Suprapubic skin (tissue), 4 donors: Measurements from ENCODE around the gene CNR1. TPM values are rescaled to one million over a fixed set of nuclear protein-coding genes. Genes with fewer than 3 reads are reported as not detected.

Source experiments
- DNase-seq, 2 donors: peaks; one replicate each; pipeline ENCODE4 v3.0.0-alpha.2; 2019; ENCODE audit warnings: low spot score in 2 of 2
- H3K27ac ChIP-seq: fragments of 200-600 bp; sonication (generic); one replicate; pipeline ENCODE4 v1.5.1; 2019
- H3K27me3 ChIP-seq: fragments of 200-600 bp; sonication (generic); one replicate; pipeline ENCODE4 v1.5.1; 2019
- H3K36me3 ChIP-seq: fragments of 200-600 bp; sonication (generic); one replicate; pipeline ENCODE4 v1.5.1; 2019
- H3K4me1 ChIP-seq: fragments of 200-600 bp; sonication (generic); one replicate; pipeline ENCODE4 v1.5.1; 2019
- H3K4me3 ChIP-seq: fragments of 200-600 bp; sonication (generic); one replicate; pipeline ENCODE4 v1.5.1; 2019; ENCODE audit warnings: mild to moderate bottlenecking
- H3K9me3 ChIP-seq: fragments of 200-600 bp; sonication (generic); one replicate; pipeline ENCODE4 v1.5.1; 2019
- CTCF ChIP-seq, 2 donors: fragments of 200-600 bp in 1 of 2; fragments of 450-650 bp in 1 of 2; sonication (generic) in 1 of 2; IDR thresholded peaks; one replicate each; pipeline ENCODE4 v1.5.1; 2016 to 2019; ENCODE audit warnings: antibody characterized with exemption in 2 of 2, mild to moderate bottlenecking in 1 of 2, moderate library complexity in 1 of 2
- EP300 ChIP-seq: sonication (generic); formaldehyde crosslinking; IDR thresholded peaks from one replicate; pipeline ENCODE4 v1.6.1; 2017; ENCODE audit warnings: antibody characterized with exemption
- POLR2A ChIP-seq, 2 donors: fragments of 450-650 bp; IDR thresholded peaks; one replicate each; pipeline ENCODE4 v1.6.1; 2017; ENCODE audit warnings: antibody characterized with exemption in 2 of 2, mild to moderate bottlenecking in 2 of 2, moderate library complexity in 2 of 2
- POLR2AphosphoS5 ChIP-seq, 3 donors: sonication (generic); formaldehyde crosslinking; IDR thresholded peaks; one replicate each; pipeline ENCODE4 v1.6.1; 2017; ENCODE audit warnings: antibody characterized with exemption in 3 of 3
- WGBS: methylation state at CpG from one replicate; pipeline ENCODE4 v1.1.5; 2018; 5-methylcytosine and 5-hydroxymethylcytosine counted together
- total RNA-seq, 4 donors: library from RNA; depleted of rRNA; stranded (reverse); fragments of >200 nt; gene quantifications; one replicate each; pipeline ENCODE4 v1.1.0, GENCODE V29; 2016

The CNR1 gene
- total RNA-seq, 4 donors from 2014 or later: 3.7 to 12.2 (median 6.4) TPM

GRCh38 chr6:88183471-88183870 is 17.3 kb upstream of the CNR1 start:
- TF ChIP-seq CTCF (IDR thresholded peaks at IDR 0.05): no peak
- no peak for TF ChIP-seq POLR2AphosphoS5 (IDR thresholded peaks at IDR 0.05)
- TF ChIP-seq EP300: no peak
- no peak for TF ChIP-seq POLR2A (IDR thresholded peaks at IDR 0.05)
- Histone ChIP-seq H3K27me3 (peaks cover 3% of the 10 kb centered on the region), H3K36me3 (no peaks in the 10 kb centered on the region), H3K4me3 (no peak overlapping the region), H3K9me3 (no peaks in the 10 kb centered on the region), H3K4me1 (no peaks in the 10 kb centered on the region), H3K27ac (no peak overlapping the region)
- no peak for DNase-seq
- WGBS: 77% methylated on average over 2 of the region's 2 CpGs

GRCh38 chr6:88179692-88180091 is 13.5 kb upstream of the CNR1 start:
- Histone ChIP-seq H3K4me3 (no peak overlapping the region), H3K9me3 (no peaks in the 10 kb centered on the region), H3K27me3 (no peaks in the 10 kb centered on the region), H3K36me3 (no peaks in the 10 kb centered on the region), H3K4me1 (no peaks in the 10 kb centered on the region), H3K27ac (no peak overlapping the region)
- 21% methylated on average over 1 of the region's 1 CpG for WGBS
- no peak for TF ChIP-seq CTCF (IDR thresholded peaks at IDR 0.05)
- no peak for TF ChIP-seq POLR2A (IDR thresholded peaks at IDR 0.05)
- TF ChIP-seq EP300: no peak
- no peak for TF ChIP-seq POLR2AphosphoS5 (IDR thresholded peaks at IDR 0.05)
- DNase-seq: no peak

GRCh38 chr6:88177961-88178464 is 11.9 kb upstream of the CNR1 start:
- H3K36me3 ChIP-seq: no peaks in the 10 kb centered on the region
- DNase-seq: no peak
- H3K4me3 ChIP-seq: no peak overlapping the region
- WGBS: 72% methylated on average over 3 of the region's 3 CpGs
- H3K9me3 ChIP-seq: no peaks in the 10 kb centered on the region
- no peak overlapping the region for H3K27ac ChIP-seq
- TF ChIP-seq CTCF (IDR thresholded peaks at IDR 0.05): no peak
- no peaks in the 10 kb centered on the region for H3K27me3 ChIP-seq
- H3K4me1 ChIP-seq: no peaks in the 10 kb centered on the region

- Histone ChIP-seq H3K9me3 (no peaks in the 10 kb centered on the region), H3K4me1 (no peaks in the 10 kb centered on the region), H3K4me3 (no peak overlapping the region), H3K27me3 (no peaks in the 10 kb centered on the region), H3K27ac (no peak overlapping the region), H3K36me3 (no peaks in the 10 kb centered on the region)
- DNase-seq: no peak
- 93% methylated on average over 4 of the region's 4 CpGs for WGBS
- no peak for TF ChIP-seq CTCF (IDR thresholded peaks at IDR 0.05)
- no peak for TF ChIP-seq POLR2A (IDR thresholded peaks at IDR 0.05)
- TF ChIP-seq POLR2AphosphoS5 (IDR thresholded peaks at IDR 0.05): no peak
- TF ChIP-seq EP300: no peak
Observed at GRCh38 chr6:88174906-88175305, 8.8 kb upstream of the CNR1 start.

GRCh38 chr6:88171312-88171711 is 5.2 kb upstream of the CNR1 start:
- WGBS: 82% methylated on average over 2 of the region's 2 CpGs
- TF ChIP-seq CTCF (IDR thresholded peaks at IDR 0.05) (no peak), POLR2AphosphoS5 (IDR thresholded peaks at IDR 0.05) (no peak), POLR2A (IDR thresholded peaks at IDR 0.05) (no peak), EP300 (no peak)

More at GRCh38 chr6:88171312-88171711, 5.2 kb upstream of the CNR1 start:
- no peak overlapping the region for H3K4me3 ChIP-seq
- H3K4me1 ChIP-seq: peaks cover 14% of the 10 kb centered on the region
- H3K36me3 ChIP-seq: no peaks in the 10 kb centered on the region
- DNase-seq: no peak
- no peaks in the 10 kb centered on the region for H3K9me3 ChIP-seq
- H3K27ac ChIP-seq: no peak overlapping the region
- peaks cover 18% of the 10 kb centered on the region for H3K27me3 ChIP-seq
